Parathyroid adenoma (tissue), 2 donors: ENCODE results near the gene ART3.

Experiments used
- H2AFZ ChIP-seq: fragments of 300-600 bp; sonication (generic); one replicate; pipeline ENCODE4 v1.7.0; 2017; ENCODE audit warnings: antibody characterized with exemption, mild to moderate bottlenecking
- H3K27ac ChIP-seq: fragments of 300-600 bp; sonication (generic); one replicate; pipeline ENCODE4 v1.7.0; 2017
- H3K27me3 ChIP-seq: fragments of 300-600 bp; sonication (generic); one replicate; pipeline ENCODE4 v1.7.0; 2017; ENCODE audit warnings: low read length; ENCODE audit not compliant: control insufficient read depth, insufficient read depth
- H3K36me3 ChIP-seq: fragments of 300-600 bp; sonication (generic); one replicate; pipeline ENCODE4 v1.7.0; 2017; ENCODE audit warnings: low read length; ENCODE audit not compliant: control insufficient read depth, insufficient read depth
- H3K4me1 ChIP-seq: fragments of 300-600 bp; sonication (generic); one replicate; pipeline ENCODE4 v1.7.0; 2017; ENCODE audit warnings: control low read depth
- H3K4me2 ChIP-seq: fragments of 300-600 bp; sonication (generic); one replicate; pipeline ENCODE4 v1.7.0; 2017; ENCODE audit warnings: low read length
- H3K4me3 ChIP-seq: fragments of 300-600 bp; sonication (generic); one replicate; pipeline ENCODE4 v1.7.0; 2017; ENCODE audit warnings: low read depth, low read length
- H3K79me2 ChIP-seq: fragments of 300-600 bp; sonication (generic); one replicate; pipeline ENCODE4 v1.7.0; 2017; ENCODE audit warnings: control low read depth
- H3K9ac ChIP-seq: fragments of 300-600 bp; sonication (generic); one replicate; pipeline ENCODE4 v1.7.0; 2017; ENCODE audit warnings: mild to moderate bottlenecking
- H3K9me3 ChIP-seq: fragments of 300-600 bp; sonication (generic); one replicate; pipeline ENCODE4 v1.7.0; 2017; ENCODE audit warnings: low read length; ENCODE audit not compliant: control insufficient read depth
- CTCF ChIP-seq: fragments of 300-600 bp; sonication (generic); IDR thresholded peaks from one replicate; pipeline ENCODE4 v1.7.0; 2017; ENCODE audit warnings: antibody characterized with exemption, mild to moderate bottlenecking
- donor health status: primary hyperparathyroidism.

Gene ART3

GRCh38 chr4:76125816-76126215, 51.3 kb downstream of the ART3 start:
- Histone ChIP-seq H3K9ac (no peak overlapping the region), H2AFZ (no peak overlapping the region), H3K9me3 (no peaks in the 10 kb centered on the region), H3K4me1 (no peaks in the 10 kb centered on the region), H3K27me3 (no peaks in the 10 kb centered on the region), H3K4me3 (no peak overlapping the region), H3K79me2 (no peaks in the 10 kb centered on the region), H3K36me3 (no peaks in the 10 kb centered on the region), H3K27ac (no peak overlapping the region), H3K4me2 (no peak overlapping the region)
- TF ChIP-seq CTCF: no peak

DNA sequence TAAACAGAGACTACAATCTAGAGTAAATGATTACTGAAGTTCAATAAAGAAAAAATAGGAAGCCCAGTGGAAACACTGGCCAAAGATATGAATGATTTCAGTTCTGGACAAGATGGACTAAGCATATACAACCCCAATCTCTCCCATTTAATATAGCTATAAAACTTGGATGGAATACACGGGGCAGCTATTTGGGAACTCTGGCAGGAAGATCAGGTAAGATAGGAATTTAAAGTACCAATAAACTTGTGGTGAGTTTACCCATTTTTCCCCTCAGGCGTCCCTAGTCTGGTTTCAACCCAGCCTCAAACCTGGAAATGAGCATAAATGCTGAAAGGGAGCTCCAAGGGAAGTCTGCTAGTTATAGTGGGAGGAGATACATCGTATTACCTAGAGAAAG, 53.2 kb downstream of the ART3 start:
- no peak overlapping the region for H3K9ac ChIP-seq
- no peak overlapping the region for H3K27ac ChIP-seq
- H3K79me2 ChIP-seq: no peaks in the 10 kb centered on the region
- no peaks in the 10 kb centered on the region for H3K27me3 ChIP-seq
- TF ChIP-seq CTCF: no peak
- H3K36me3 ChIP-seq: no peaks in the 10 kb centered on the region
- H3K4me1 ChIP-seq: no peaks in the 10 kb centered on the region
- H3K4me3 ChIP-seq: no peak overlapping the region
- H3K4me2 ChIP-seq: no peak overlapping the region
- no peaks in the 10 kb centered on the region for H3K9me3 ChIP-seq
- no peak overlapping the region for H2AFZ ChIP-seq

- Histone ChIP-seq H3K4me1 (no peaks in the 10 kb centered on the region), H3K27me3 (no peaks in the 10 kb centered on the region), H3K9me3 (no peaks in the 10 kb centered on the region), H3K27ac (no peak overlapping the region), H3K4me3 (no peak overlapping the region), H3K79me2 (peaks cover 2% of the 10 kb centered on the region), H3K9ac (no peak overlapping the region), H3K4me2 (no peak overlapping the region), H3K36me3 (no peaks in the 10 kb centered on the region), H2AFZ (no peak overlapping the region)
- TF ChIP-seq CTCF: no peak
Observed at GRCh38 chr4:76141241-76141640, 66.7 kb downstream of the ART3 start.

DNA sequence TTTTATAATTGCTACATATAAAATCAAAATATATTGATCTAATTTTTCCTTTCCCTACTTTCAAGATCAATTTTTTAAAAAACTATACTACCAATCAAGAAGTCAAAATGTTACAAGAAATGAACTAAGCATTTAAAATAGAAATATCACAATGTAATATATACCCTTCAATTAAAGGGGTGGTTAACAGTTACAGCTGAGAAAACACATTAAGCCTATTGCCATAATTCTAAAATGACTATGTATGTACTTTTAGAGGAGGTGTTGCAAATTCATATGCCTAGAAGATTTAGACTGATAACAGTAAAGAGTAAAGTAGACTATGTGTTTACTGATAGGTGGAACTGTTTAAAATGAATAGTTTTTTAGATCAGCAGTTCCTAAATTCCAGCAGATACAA, 70.0 kb downstream of the ART3 start:
- no peak for TF ChIP-seq CTCF
- Histone ChIP-seq H3K36me3 (no peaks in the 10 kb centered on the region), H3K9me3 (no peaks in the 10 kb centered on the region), H2AFZ (no peak overlapping the region), H3K27me3 (no peaks in the 10 kb centered on the region), H3K79me2 (peaks cover 11% of the 10 kb centered on the region), H3K9ac (no peak overlapping the region), H3K27ac (no peak overlapping the region), H3K4me2 (no peak overlapping the region), H3K4me1 (peaks cover 3% of the 10 kb centered on the region), H3K4me3 (no peak overlapping the region)

DNA sequence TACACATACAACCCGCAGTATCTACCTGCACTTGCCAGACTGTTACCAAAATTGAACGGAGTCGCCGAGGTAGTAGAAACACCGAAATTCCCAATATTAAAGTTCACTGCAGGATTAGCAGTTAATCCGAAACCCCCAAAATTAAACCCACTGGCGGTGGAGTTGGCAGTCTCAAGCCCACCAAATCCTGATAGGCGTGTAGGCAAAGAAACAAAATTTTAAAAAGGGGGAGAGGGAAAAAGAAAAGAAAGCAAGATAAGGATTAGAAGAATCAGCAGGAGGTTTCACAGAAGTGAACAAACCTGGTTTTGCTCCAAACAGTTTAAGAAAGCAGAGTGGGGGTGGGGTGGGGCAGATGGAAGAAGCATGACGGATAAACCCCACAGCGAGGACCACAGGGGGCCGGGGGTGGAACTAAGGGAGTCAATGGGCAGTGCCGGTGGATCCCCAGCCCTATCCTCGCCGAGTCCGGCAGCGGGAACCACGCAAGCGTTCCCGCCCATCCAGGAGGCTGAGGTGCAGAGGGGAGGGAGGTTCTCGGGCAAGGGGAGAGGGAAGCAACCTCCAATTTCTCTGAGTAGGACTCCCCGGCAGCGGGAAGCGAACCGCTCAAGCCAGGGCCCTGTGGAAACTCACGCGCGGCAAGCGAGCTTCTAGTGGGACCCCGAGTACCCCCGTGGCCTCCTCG, 73.1 kb downstream of the ART3 start:
- Histone ChIP-seq H3K4me2 (peak overlapping the region; percentile 81), H3K27ac (peak overlapping the region; percentile 79), H3K9me3 (no peaks in the 10 kb centered on the region), H3K4me1 (peaks cover 3% of the 10 kb centered on the region), H3K9ac (peak overlapping the region; percentile 61), H3K4me3 (peak overlapping the region; percentile 89), H3K36me3 (no peaks in the 10 kb centered on the region), H3K79me2 (peaks cover 9% of the 10 kb centered on the region), H2AFZ (peak overlapping the region; percentile 88), H3K27me3 (no peaks in the 10 kb centered on the region)
- no peak for TF ChIP-seq CTCF
